CD14-positive monocyte (primary cell): ENCODE measurements around the gene ZNF747. TPM values are rescaled to one million over a fixed set of nuclear protein-coding genes. Genes with fewer than 3 reads are reported as not detected.

ENCODE experiments used
- DNase-seq, 3 donors: peaks; one replicate each; pipeline ENCODE4 v3.0.0-alpha.2; 2011 to 2022
- H2AFZ ChIP-seq: 2 replicates; pipeline ENCODE4 v1.6.0; 2012; ENCODE audit warnings: mild to moderate bottlenecking, low read depth, low read length, inconsistent platforms; ENCODE audit not compliant: insufficient read depth, poor library complexity, severe bottlenecking
- H3K27ac ChIP-seq, 2 donors: 1 replicate in 1 of 2; 2 replicates in 1 of 2; pipeline ENCODE4 v1.5.1; 2012 to 2013; ENCODE audit warnings: low read length in 2 of 2, control low read depth in 1 of 2, inconsistent platforms in 1 of 2, low read depth in 1 of 2, mild to moderate bottlenecking in 1 of 2
- H3K27me3 ChIP-seq, 2 donors: one replicate each; pipeline versions ENCODE4 v1.6.0 to v1.6.1; 2011 to 2013; ENCODE audit warnings: low read length in 2 of 2; ENCODE audit not compliant: control insufficient read depth in 2 of 2, insufficient read depth in 2 of 2
- H3K36me3 ChIP-seq, 2 donors: replicated peaks in 1 of 2; 1 replicate in 1 of 2; 2 replicates in 1 of 2; pipeline versions ENCODE4 v1.5.1 to v1.6.1; 2012 to 2013; ENCODE audit warnings: low read length in 2 of 2, control low read depth in 1 of 2, inconsistent platforms in 1 of 2, mild to moderate bottlenecking in 1 of 2; ENCODE audit not compliant: insufficient read depth in 2 of 2, control insufficient read depth in 1 of 2
- H3K4me1 ChIP-seq, 2 donors: 1 replicate in 1 of 2; 2 replicates in 1 of 2; pipeline versions ENCODE4 v1.5.1 to v1.6.1; 2012 to 2013; ENCODE audit warnings: low read length in 2 of 2, control low read depth in 1 of 2, inconsistent platforms in 1 of 2, mild to moderate bottlenecking in 1 of 2, moderate library complexity in 1 of 2; ENCODE audit not compliant: insufficient read depth in 2 of 2, control insufficient read depth in 1 of 2
- H3K4me2 ChIP-seq: replicated peaks from 2 replicates; pipeline ENCODE3; 2012; ENCODE audit warnings: low read length, moderate library complexity, mild to moderate bottlenecking; ENCODE audit not compliant: poor library complexity, severe bottlenecking; ENCODE audit errors: extremely low read depth
- H3K4me3 ChIP-seq, 3 experiments: fragments of 200-600 bp in 1 of 3; sonication (generic) in 1 of 3; replicated peaks in 1 of 3; 1 replicate in 2 of 3; 2 replicates in 1 of 3; pipeline ENCODE4 v1.5.1; 2011 to 2013; ENCODE audit warnings: low read length in 3 of 3, mild to moderate bottlenecking in 3 of 3, control low read depth in 2 of 3, low read depth in 2 of 3, inconsistent platforms in 1 of 3, moderate library complexity in 1 of 3
- H3K79me2 ChIP-seq: 2 replicates; pipeline ENCODE4 v1.6.0; 2012; ENCODE audit warnings: mild to moderate bottlenecking, control low read depth, inconsistent platforms, low read length, moderate library complexity; ENCODE audit not compliant: insufficient read depth
- H3K9ac ChIP-seq: 2 replicates; pipeline ENCODE4 v1.6.0; 2017; ENCODE audit warnings: low read length, mild to moderate bottlenecking; ENCODE audit not compliant: insufficient read depth, poor library complexity, severe bottlenecking
- H3K9me3 ChIP-seq, 2 donors: replicated peaks in 1 of 2; 1 replicate in 1 of 2; 2 replicates in 1 of 2; pipeline versions ENCODE4 v1.5.1 to v1.6.1; 2012 to 2013; ENCODE audit warnings: low read length in 2 of 2, control low read depth in 1 of 2; ENCODE audit not compliant: control insufficient read depth in 1 of 2, insufficient read depth in 1 of 2
- H4K20me1 ChIP-seq: 2 replicates; pipeline ENCODE4 v1.6.0; 2012; ENCODE audit warnings: mild to moderate bottlenecking, low read length, control low read depth, moderate library complexity; ENCODE audit not compliant: insufficient read depth
- H3K27ac Mint-ChIP-seq, 7 donors: one replicate each; pipeline ENCODE4 v1.8.0; 2020; ENCODE audit warnings: mild to moderate bottlenecking in 7 of 7, mixed read lengths in 7 of 7, moderate library complexity in 6 of 7, inconsistent platforms in 2 of 7
- H3K27me3 Mint-ChIP-seq, 3 donors: one replicate each; pipeline ENCODE4 v1.8.0; 2021 to 2022; ENCODE audit warnings: low read depth in 3 of 3, mild to moderate bottlenecking in 3 of 3, mixed read lengths in 3 of 3, moderate library complexity in 3 of 3, inconsistent platforms in 1 of 3
- H3K36me3 Mint-ChIP-seq, 2 donors: one replicate each; pipeline ENCODE4 v1.8.0; 2020; ENCODE audit warnings: mixed read lengths in 2 of 2, inconsistent platforms in 1 of 2, mild to moderate bottlenecking in 1 of 2
- H3K4me1 Mint-ChIP-seq: one replicate; pipeline ENCODE4 v1.8.0; 2020; ENCODE audit warnings: mild to moderate bottlenecking, mixed read lengths
- H3K4me3 Mint-ChIP-seq, 2 donors: one replicate each; pipeline ENCODE4 v1.8.0; 2020; ENCODE audit warnings: mild to moderate bottlenecking in 2 of 2, mixed read lengths in 2 of 2, moderate library complexity in 1 of 2
- H3K9me3 Mint-ChIP-seq, 7 donors: one replicate each; pipeline ENCODE4 v1.8.0; 2020 to 2022; ENCODE audit warnings: mixed read lengths in 7 of 7, mild to moderate bottlenecking in 6 of 7, moderate library complexity in 6 of 7, inconsistent platforms in 2 of 7
- WGBS: methylation state at CpG from one replicate; pipeline ENCODE4 v1.1.5; 2013; ENCODE audit warnings: missing lambda C conversion rate; ENCODE audit not compliant: insufficient coverage; 5-methylcytosine and 5-hydroxymethylcytosine counted together
- intact Hi-C, 2 donors: fragments of 100-400 bp; cut with micrococcal nuclease; formaldehyde crosslinking; loops; one replicate each; pipeline versions ENCODE4 v1.15.0 to v1.15.1; 2023
- polyA plus RNA-seq, 3 donors: library from polyadenylated mRNA; depleted of rRNA in 1 of 3; unstranded in 2 of 3; stranded (reverse) in 1 of 3; fragments of 300-500 nt in 2 of 3; fragments of >200 nt in 1 of 3; fragmentation: Illumina TruSeq in 2 of 3; gene quantifications; 1 replicate in 2 of 3; 2 replicates in 1 of 3; pipeline ENCODE4 v1.2.3, GENCODE V29; 2012 to 2021
- TF ChIP-seq, protein P1 (sequence below): fragments of 200-600 bp; IDR thresholded peaks from one replicate; pipeline ENCODE4 v1.8.0; 2022; ENCODE audit warnings: antibody characterized with exemption, mild to moderate bottlenecking

The ZNF747 gene
- polyA plus RNA-seq, 3 donors: 4.1 to 6.6 (median 4.4) TPM

DNA sequence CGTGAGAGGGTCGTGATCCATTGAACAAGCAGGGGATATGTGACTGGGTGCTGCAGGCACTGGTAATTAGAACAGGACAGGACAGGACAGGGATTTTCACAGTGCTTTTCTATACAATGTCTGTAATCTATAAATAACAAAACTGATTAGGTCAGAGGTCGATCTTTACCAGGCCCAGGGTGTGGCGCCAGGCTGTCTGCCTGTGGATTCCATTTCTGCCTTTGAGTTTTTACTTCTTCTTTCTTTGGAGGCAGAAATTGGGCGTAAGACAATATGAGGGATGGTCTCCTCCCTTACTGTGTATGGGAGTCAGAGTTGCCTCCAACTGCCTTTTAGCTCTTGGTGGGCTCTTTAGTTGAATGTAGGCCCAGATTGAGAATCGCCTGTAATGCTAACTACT is 25.0 kb upstream of the ZNF747 start:
- Histone ChIP-seq H3K27ac (peak overlapping the region; percentile 76 to 80), H3K27me3 (no peaks in the 10 kb centered on the region), H3K36me3 (peaks cover 9 to 16% of the 10 kb centered on the region in 2 donors), H3K4me3 (peak overlapping the region in 1 of 3 experiments; percentile 93), H4K20me1 (no peaks in the 10 kb centered on the region), H2AFZ (peak overlapping the region; percentile 46), H3K4me2 (peak overlapping the region; percentile 8), H3K9ac (no peak overlapping the region), H3K4me1 (peaks cover 43 to 50% of the 10 kb centered on the region in 2 donors), H3K79me2 (peaks cover 26% of the 10 kb centered on the region), H3K9me3 (no peaks in the 10 kb centered on the region)
- Mint-ChIP-seq H3K36me3 (peaks cover 9 to 15% of the 10 kb centered on the region in 2 donors), H3K9me3 (no peaks in the 10 kb centered on the region), H3K27ac (peak overlapping the region; percentile 92 to 98 (median 95)), H3K27me3 (peaks cover 0 to 5% (median 0%) of the 10 kb centered on the region in 3 donors), H3K4me1 (peaks cover 48% of the 10 kb centered on the region), H3K4me3 (no peak overlapping the region)
- 0% methylated on average over 2 of the region's 6 CpGs for WGBS
- DNase-seq: peak in 2 of 3 donors; percentile 43 to 53
- TF ChIP-seq, protein P1, sequence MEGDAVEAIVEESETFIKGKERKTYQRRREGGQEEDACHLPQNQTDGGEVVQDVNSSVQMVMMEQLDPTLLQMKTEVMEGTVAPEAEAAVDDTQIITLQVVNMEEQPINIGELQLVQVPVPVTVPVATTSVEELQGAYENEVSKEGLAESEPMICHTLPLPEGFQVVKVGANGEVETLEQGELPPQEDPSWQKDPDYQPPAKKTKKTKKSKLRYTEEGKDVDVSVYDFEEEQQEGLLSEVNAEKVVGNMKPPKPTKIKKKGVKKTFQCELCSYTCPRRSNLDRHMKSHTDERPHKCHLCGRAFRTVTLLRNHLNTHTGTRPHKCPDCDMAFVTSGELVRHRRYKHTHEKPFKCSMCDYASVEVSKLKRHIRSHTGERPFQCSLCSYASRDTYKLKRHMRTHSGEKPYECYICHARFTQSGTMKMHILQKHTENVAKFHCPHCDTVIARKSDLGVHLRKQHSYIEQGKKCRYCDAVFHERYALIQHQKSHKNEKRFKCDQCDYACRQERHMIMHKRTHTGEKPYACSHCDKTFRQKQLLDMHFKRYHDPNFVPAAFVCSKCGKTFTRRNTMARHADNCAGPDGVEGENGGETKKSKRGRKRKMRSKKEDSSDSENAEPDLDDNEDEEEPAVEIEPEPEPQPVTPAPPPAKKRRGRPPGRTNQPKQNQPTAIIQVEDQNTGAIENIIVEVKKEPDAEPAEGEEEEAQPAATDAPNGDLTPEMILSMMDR: no peak
- intact Hi-C loops: loop anchor here (2.0 to 10.0 kb wide), 4 partner anchors 13 to 55 kb away; partner anchors contain the start of genes ZNF689 (in 1 of the 2), ZNF747 (in 1 of the 2) and ZNF768 (in 1 of the 2)

DNA sequence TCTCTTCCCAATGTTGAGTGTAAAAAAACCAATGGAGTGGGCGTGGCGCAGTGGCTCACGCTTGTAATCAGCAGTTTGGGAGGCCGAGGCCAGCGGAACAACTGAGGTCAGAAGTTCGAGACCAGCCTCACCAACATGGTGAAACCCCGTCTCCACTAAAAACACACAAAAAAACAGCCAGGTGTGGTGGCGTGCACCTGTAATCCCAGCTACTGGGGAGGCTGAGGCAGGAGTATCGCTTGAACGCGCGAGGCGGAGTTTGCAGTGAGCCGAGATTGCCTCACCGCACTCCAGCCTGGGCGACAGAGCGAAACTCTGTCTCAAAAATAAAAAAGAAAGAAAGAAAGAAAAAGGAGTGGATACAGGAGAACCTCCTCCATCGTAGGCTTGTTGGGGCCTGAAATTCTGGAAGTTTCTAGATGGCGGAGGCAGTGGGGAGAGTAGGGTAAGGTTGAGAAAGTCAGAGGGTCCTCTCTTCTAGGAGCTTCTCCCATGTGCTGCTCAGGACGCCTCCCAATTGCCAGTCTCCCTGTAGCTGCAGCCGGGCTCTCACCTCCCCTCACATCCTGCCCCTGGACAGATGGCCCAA is 24.2 kb upstream of the ZNF747 start:
- H3K4me3 ChIP-seq: peak overlapping the region in 2 of 3 experiments; percentile 80 to 93
- peaks cover 12 to 16% of the 10 kb centered on the region in 2 donors for H3K36me3 ChIP-seq
- Mint-ChIP-seq H3K36me3 (peaks cover 13 to 23% of the 10 kb centered on the region in 2 donors), H3K27me3 (peaks cover 0 to 5% (median 0%) of the 10 kb centered on the region in 3 donors), H3K9me3 (no peaks in the 10 kb centered on the region), H3K4me1 (peaks cover 49% of the 10 kb centered on the region), H3K27ac (peak overlapping the region; percentile 92 to 98 (median 95)), H3K4me3 (peak overlapping the region; percentile 83 to 88)
- H2AFZ ChIP-seq: peak overlapping the region; percentile 99
- peaks cover 43 to 54% of the 10 kb centered on the region in 2 donors for H3K4me1 ChIP-seq
- 95% methylated on average over 15 of the region's 21 CpGs for WGBS
- H3K4me2 ChIP-seq: peak overlapping the region; percentile 95
- H3K9ac ChIP-seq: peak overlapping the region; percentile 91
- intact Hi-C loops: loop anchor here (2.0 to 10.0 kb wide), 4 partner anchors 14 to 56 kb away; partner anchors contain the start of genes ZNF689 (in 1 of the 2), ZNF747 (in 1 of the 2) and ZNF768 (in 1 of the 2)
- H4K20me1 ChIP-seq: no peaks in the 10 kb centered on the region
- H3K27ac ChIP-seq: peak overlapping the region; percentile 76 to 80
- DNase-seq: no peak
- H3K9me3 ChIP-seq: no peaks in the 10 kb centered on the region
- TF ChIP-seq, protein P1: no peak
- H3K27me3 ChIP-seq: no peaks in the 10 kb centered on the region
- peaks cover 26% of the 10 kb centered on the region for H3K79me2 ChIP-seq
